Erythroblast (primary cell): Measurements from ENCODE around the gene HIC1.
"Not testable (repeated sequence)": the region's sequence is repeated elsewhere in the genome, so short reads cannot be mapped to it uniquely, and the experiment has no call there.

Experiments
- GATA1 ChIP-seq: IDR thresholded peaks from 2 replicates; pipeline ENCODE4 v1.6.1; 2011; ENCODE audit warnings: low read depth, mild to moderate bottlenecking, control low read depth, low read length, moderate library complexity
- POLR2A ChIP-seq: IDR thresholded peaks from 2 replicates; pipeline ENCODE4 v1.6.1; 2011; ENCODE audit warnings: mild to moderate bottlenecking, low read length

GRCh38 chr17:2013220-2013993 is 41.5 kb upstream of the HIC1 start:
- not testable (repeated sequence) for TF ChIP-seq POLR2A, GATA1
